Measurements from ENCODE around the gene ATP10B. TPM values are rescaled to one million over a fixed set of nuclear protein-coding genes. Genes with fewer than 3 reads are reported as not detected.

ATP10B gene
- total and polyA plus RNA-seq, 2 of the 8 experiments (the other 6 are each of a cell fraction or from before 2014, with no cell fraction given): 0.06 to 0.11 TPM

DNA sequence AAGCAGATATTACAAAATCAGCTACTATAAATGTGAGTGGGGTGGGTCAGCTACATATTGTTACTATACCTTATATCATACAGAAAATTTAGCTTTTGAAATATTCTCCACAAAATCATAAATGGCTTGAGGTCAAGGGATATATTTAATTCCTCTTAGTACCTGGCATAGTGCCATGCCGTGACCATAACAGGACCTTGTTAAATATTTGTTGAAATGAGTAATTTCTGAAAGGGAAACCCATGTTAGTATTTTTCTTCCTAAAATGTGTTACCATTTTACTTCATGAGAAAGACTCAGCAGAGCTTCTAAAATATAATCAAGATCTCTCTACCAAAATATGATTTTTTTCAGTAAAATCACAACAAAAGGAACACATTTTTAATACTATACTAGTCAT, 14.8 kb downstream of the ATP10B start:
- DNase-seq (ENCODE audit: low read depth in 1 of 2, low spot score in 2 of 2): no peak
- no peak overlapping the region for H3K4ac ChIP-seq (replicated peaks; ENCODE audit: insufficient read length, low read depth, low read length)
- WGBS, 2 experiments (ENCODE audit: extremely low coverage in 1 of 2, insufficient coverage in 1 of 2, insufficient read length in 1 of 2, insufficient replicate concordance in 2 of 2, low coverage in 1 of 2, low lambda C conversion rate in 2 of 2, missing lambda C conversion rate in 1 of 2): 0% methylated on average over 1 of the region's 1 CpG; no CpG with 5 or more reads in 1 of the 2 experiments
- no peak overlapping the region for H2AFZ ChIP-seq (ENCODE audit: low read length)
- H3K4me2 ChIP-seq (ENCODE audit: insufficient read depth in 1 of 2, low read depth in 2 of 2, low read length in 2 of 2): no peak overlapping the region
- no peak overlapping the region for H2AK5ac ChIP-seq (ENCODE audit: low read depth, low read length)
- FAIRE-seq: no peak
- H4K91ac ChIP-seq (replicated peaks; ENCODE audit: insufficient read length, low read length): no peak overlapping the region
- no peak overlapping the region for H2BK15ac ChIP-seq (ENCODE audit: low read length)
- H4K5ac ChIP-seq (ENCODE audit: insufficient read length, low read depth, low read length): no peak overlapping the region
- no peak overlapping the region for H3K23ac ChIP-seq (ENCODE audit: insufficient read length)
- no peak overlapping the region for H4K8ac ChIP-seq (ENCODE audit: extremely low read depth, insufficient read depth, low read length)
- no peak overlapping the region for H3K27ac ChIP-seq (ENCODE audit: low read depth, low read length)
- ChIA-PET CTCF (ENCODE audit: partially characterized antibody) (interaction anchor here (1.1 kb wide), 1 partner anchor 13 kb away, joined by 3 read pairs; no protein-coding TSS in a partner anchor), POLR2A (ENCODE audit: partially characterized antibody) (no interaction called here)
- no peaks in the 10 kb centered on the region for H3K23me2 ChIP-seq (ENCODE audit: low read depth, low read length)
- H4K20me1 ChIP-seq (replicated peaks in 1 of 2; ENCODE audit: control insufficient read depth in 1 of 2, insufficient read depth in 2 of 2, low read length in 2 of 2): no peaks in the 10 kb centered on the region
- H3K14ac ChIP-seq (ENCODE audit: insufficient read length): no peak overlapping the region
- H3K27me3 ChIP-seq (replicated peaks in 1 of 4; ENCODE audit: control insufficient read depth in 3 of 4, extremely low read depth in 1 of 4, insufficient read depth in 3 of 4, low read length in 3 of 4): no peaks in the 10 kb centered on the region
- no peak overlapping the region for H2BK5ac ChIP-seq (ENCODE audit: low read depth, low read length)
- no peak overlapping the region for H3K18ac ChIP-seq (ENCODE audit: extremely low read depth, low read length)
- H3K56ac ChIP-seq (replicated peaks; ENCODE audit: insufficient read length, low read depth, low read length): no peak overlapping the region
- H3K4me1 ChIP-seq (replicated peaks in 1 of 4; ENCODE audit: control insufficient read depth in 3 of 4, insufficient read depth in 4 of 4, low read length in 3 of 4): no peaks in the 10 kb centered on the region
- H3K36me3 ChIP-seq (ENCODE audit: control insufficient read depth in 2 of 4, insufficient read depth in 4 of 4, low read length in 3 of 4): no peaks in the 10 kb centered on the region
- no peak overlapping the region for H2BK120ac ChIP-seq (replicated peaks; ENCODE audit: low read depth, low read length)
- H3K79me1 ChIP-seq (ENCODE audit: low read depth, low read length): no peaks in the 10 kb centered on the region
- H3K9ac ChIP-seq (replicated peaks in 1 of 4; ENCODE audit: extremely low read depth in 1 of 4, low read depth in 3 of 4, low read length in 3 of 4): no peak overlapping the region
- H2BK12ac ChIP-seq (ENCODE audit: low read depth, low read length): no peak overlapping the region
- no peak overlapping the region for H2BK20ac ChIP-seq (ENCODE audit: low read length)
- H3K9me3 ChIP-seq (ENCODE audit: insufficient read depth in 2 of 2, low read depth in 1 of 2, low read length in 1 of 2): no peaks in the 10 kb centered on the region
- H3K4me3 ChIP-seq (ENCODE audit: extremely low read depth in 1 of 4, insufficient read depth in 2 of 4, low read depth in 3 of 4, low read length in 4 of 4): no peak overlapping the region
- H3K79me2 ChIP-seq (ENCODE audit: control insufficient read depth in 1 of 2, insufficient read depth in 2 of 2, low read length in 2 of 2): no peaks in the 10 kb centered on the region
- TF ChIP-seq, protein P1, sequence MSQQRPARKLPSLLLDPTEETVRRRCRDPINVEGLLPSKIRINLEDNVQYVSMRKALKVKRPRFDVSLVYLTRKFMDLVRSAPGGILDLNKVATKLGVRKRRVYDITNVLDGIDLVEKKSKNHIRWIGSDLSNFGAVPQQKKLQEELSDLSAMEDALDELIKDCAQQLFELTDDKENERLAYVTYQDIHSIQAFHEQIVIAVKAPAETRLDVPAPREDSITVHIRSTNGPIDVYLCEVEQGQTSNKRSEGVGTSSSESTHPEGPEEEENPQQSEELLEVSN (IDR thresholded peaks at IDR 0.05): no peak
- TF ChIP-seq, protein P2, sequence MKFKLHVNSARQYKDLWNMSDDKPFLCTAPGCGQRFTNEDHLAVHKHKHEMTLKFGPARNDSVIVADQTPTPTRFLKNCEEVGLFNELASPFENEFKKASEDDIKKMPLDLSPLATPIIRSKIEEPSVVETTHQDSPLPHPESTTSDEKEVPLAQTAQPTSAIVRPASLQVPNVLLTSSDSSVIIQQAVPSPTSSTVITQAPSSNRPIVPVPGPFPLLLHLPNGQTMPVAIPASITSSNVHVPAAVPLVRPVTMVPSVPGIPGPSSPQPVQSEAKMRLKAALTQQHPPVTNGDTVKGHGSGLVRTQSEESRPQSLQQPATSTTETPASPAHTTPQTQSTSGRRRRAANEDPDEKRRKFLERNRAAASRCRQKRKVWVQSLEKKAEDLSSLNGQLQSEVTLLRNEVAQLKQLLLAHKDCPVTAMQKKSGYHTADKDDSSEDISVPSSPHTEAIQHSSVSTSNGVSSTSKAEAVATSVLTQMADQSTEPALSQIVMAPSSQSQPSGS (IDR thresholded peaks at IDR 0.05; ENCODE audit: low read length): no peak
- TF ChIP-seq YY1 (IDR thresholded peaks at IDR 0.05; ENCODE audit: low read depth, low read length) (no peak), KDM4A (IDR thresholded peaks at IDR 0.05; ENCODE audit: low read depth, low read length, severe bottlenecking) (no peak), NANOG (IDR thresholded peaks at IDR 0.05; ENCODE audit: insufficient read depth, low read depth, low read length, poor library complexity, severe bottlenecking) (no peak), TAF7 (optimal IDR thresholded peaks at IDR 0.05; ENCODE audit: borderline replicate concordance, low read depth, low read length) (no peak), KDM5A (IDR thresholded peaks at IDR 0.05; ENCODE audit: low read length) (no peak), TEAD4 (IDR thresholded peaks at IDR 0.05; ENCODE audit: low read depth, low read length) (no peak), SP4 (IDR thresholded peaks at IDR 0.05; ENCODE audit: low read length) (no peak), TAF1 (IDR thresholded peaks at IDR 0.05; ENCODE audit: low read depth, low read length) (no peak), ASH2L (IDR thresholded peaks at IDR 0.05; ENCODE audit: low read length) (no peak), SIX5 (IDR thresholded peaks at IDR 0.05; ENCODE audit: low read depth, low read length) (no peak), SIN3A (conservative IDR thresholded peaks at IDR 0.05 in 1 of 2, IDR thresholded peaks at IDR 0.05 in 1 of 2; ENCODE audit: low read depth in 1 of 2, low read length in 2 of 2) (no peak)

Data from H1 (cell line).